Frontal cortex (tissue), 4 donors: Measurements from ENCODE around the gene GIN1. TPM values are rescaled to one million over a fixed set of nuclear protein-coding genes. Genes with fewer than 3 reads are reported as not detected.
"Not testable (repeated sequence)": the region's sequence is repeated elsewhere in the genome, so short reads cannot be mapped to it uniquely, and the experiment has no call there.

Experiments used
- DNase-seq, 2 donors: peaks; one replicate each; pipeline ENCODE4 v3.0.0; 2012; ENCODE audit warnings: low spot score in 2 of 2
- FAIRE-seq: peaks from 2 replicates; lab custom pipeline; 2012; peaks lifted over from hg19 to GRCh38; lab: Jason Lieb, UNC
- total RNA-seq: library from RNA; depleted of rRNA; stranded (reverse); fragments of >200 nt; gene quantifications from one replicate; pipeline ENCODE4 v1.2.3, GENCODE V29; 2014
- donor health status: control.
- donor health status: control.
- donor health status: control.

The GIN1 gene
- total RNA-seq, 1 donor from 2014 or later, result 16.3 TPM

DNA sequence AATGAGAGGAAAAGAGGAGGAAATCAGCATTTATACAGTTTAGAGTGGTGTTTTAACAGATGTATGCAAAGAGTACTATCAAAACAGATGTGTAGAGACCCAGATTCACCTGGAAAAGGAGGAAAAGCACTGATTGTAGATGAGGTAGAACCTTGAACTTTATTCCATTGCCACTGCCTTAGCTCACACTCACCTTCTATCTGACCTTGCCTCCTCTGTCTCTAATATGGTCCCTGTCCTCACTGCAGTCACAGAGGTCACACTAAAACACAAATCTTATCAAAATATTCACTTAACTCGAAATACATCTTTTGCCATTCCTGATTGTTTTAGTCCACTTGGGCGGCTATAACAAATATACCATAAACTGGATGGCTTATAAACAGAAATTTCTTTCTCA, 7.0 kb downstream of the GIN1 start:
- DNase-seq, result no peak

DNA sequence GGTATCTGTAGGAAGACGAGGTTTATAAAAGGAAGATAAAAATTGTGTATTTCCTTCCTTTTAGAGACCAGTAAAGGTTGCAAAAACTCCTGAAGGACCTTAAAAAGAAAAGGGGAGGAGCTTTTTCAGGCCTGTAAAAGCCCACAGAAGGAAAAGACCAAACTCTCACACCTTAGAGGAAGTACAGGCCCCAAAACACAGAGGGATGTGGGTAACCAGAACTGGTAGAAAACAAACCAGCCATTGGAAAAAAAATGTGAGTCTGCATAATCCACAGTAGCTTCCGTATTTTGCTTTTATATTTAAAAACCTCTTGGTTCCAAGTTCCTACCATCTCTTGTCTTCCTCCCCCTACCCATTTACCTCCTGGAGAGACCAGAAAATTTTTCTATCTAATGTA, 8.5 kb downstream of the GIN1 start:
- DNase-seq, result no peak
- FAIRE-seq, result no peak

More for the DNA sequence above, 7.0 kb downstream of the GIN1 start:
- FAIRE-seq, result no peak

DNA sequence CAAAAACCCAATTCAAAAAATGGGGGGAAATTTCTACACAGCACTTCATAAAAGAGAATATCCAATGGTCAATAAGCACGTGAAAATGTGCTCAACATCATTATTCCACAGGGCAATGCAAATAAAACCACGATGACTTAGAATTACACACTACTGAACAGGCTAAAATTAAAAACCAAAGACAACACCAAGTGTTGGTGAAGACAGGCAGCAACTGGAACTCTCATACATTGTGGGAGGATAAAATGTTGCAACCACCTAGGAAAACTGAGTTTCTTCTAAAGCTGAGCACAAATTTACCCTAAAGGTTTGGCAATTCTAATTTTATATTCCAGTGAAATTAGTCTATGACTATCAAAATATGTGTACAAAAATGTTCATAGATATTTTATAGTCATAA, 9.5 kb downstream of the GIN1 start:
- no peak for DNase-seq
- no peak for FAIRE-seq

DNA sequence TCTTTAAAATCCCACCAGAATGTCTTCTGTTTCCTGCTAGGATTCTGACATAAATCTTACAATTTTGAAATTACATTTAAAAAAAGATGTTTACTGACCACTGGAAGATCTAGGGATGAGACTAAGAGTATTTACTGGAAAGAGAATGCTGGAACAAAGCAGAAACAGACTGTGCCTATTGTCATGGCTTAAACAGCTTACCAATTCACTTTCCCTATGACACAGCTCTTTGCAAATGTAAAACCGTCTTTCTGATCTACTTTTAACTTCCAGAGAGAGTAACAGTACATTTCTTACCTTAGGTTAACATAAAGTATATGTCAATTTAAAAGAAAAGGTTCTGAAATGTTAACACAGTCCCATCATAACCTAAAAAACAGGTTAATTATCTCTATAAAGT, 10.7 kb downstream of the GIN1 start:
- DNase-seq (no peak), FAIRE-seq (no peak)

DNA sequence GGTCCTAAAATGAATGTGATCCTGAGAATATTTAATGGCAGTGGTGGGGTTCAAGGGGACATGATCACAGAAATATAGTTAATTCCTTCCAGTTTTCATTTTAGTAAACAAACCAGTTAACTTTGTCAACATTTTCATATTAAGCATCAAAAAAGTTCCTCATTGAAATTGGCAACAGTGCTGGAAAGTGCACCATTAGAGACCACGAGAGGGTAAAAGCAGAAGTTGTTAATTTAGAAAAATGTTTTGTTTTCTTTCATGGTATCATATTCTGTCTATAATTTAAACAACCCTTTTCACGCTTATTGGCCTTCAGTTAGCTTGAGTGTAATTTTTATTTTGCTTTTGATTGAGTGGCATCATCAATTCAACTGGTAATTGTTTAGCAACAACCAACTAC, 11.9 kb downstream of the GIN1 start:
- DNase-seq (no peak), FAIRE-seq (no peak)

DNA sequence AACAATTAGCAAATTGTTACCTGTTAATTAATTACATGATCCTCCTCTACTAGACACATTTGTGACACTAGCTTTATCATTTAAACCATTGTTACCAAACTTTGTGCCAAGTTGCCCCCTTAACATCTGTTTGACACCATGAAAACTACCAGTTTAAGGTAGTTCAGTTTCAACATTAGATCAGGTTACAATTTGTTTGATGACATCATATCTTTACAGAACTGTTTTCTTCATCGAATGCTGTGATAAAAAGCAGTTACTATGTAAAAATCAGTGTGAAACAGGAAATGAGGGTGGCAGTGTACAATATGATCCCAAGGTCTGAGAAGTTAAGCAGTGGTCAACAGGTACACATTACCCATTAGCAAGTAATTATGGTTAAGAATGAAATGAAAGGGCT, 17.7 kb downstream of the GIN1 start:
- FAIRE-seq, result no peak
- no peak for DNase-seq

DNA sequence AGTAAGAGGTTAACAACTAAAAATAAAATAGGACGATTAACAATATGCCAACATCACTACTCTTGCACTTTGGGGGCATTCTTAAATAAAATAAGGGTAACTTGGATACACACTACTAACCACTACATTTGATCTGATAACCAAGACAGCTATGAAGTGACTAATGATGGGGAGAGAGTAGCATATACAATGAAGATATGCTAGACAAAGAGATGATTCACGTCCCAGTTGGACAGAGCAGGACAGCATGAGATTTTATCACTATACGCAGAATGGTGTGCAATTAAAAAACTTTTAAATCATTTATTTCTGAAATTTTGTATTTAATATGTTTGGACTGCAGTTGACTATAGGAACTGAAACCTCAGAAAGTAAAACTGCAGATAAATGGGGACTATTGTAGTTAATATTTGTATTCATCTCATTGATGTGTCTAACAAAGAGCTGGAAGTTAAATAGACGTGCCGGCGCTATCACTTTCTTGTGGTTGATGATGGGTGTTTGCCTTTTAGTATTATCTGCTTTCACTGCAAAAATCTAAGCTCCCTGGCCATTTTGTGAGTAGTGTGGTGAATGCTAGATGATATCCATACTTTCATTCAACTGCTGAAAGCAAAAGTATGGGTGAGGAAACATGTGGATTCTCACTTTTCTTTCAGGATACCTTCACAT, 18.7 kb downstream of the GIN1 start:
- FAIRE-seq, result no peak
- DNase-seq, result no peak

DNA sequence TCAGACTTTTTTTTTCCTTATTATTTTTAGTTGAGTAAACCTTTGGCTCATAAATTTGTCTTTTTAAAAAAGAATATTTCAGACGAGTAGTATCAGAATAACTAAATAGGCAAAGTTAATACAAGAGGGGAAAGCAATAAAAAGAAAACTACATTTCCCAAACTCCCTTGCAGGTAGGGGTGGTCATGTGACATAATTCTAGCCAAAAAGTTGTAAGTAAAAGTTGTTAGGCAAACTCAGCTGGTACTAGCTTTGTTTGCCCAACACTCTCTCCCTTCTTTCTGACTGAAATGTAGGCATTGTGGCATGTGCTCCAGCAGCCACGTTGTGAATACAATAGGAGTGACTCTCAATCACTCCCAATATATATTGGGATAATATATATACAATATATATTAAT, 20.9 kb downstream of the GIN1 start:
- no peak for FAIRE-seq
- no peak for DNase-seq

DNA sequence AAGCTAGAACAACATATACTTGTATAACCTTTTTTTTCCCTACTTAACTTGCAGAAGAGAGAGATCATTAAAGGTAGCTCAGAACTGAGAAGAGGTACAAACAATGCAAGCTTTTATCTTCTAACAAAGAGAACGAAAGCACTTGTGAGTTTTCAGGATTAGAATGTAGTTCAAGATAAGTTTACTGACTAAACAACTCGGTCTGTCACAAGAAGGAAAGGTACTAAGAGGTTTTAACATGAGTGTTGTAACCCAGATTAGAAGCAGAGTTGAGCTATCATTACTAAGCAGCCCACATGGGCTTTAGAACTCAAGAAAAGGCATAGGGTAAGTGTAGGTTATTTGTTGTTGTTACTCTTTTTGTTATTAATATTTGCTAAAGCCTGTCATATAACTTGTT, 25.2 kb downstream of the GIN1 start:
- FAIRE-seq (no peak), DNase-seq (no peak)

DNA sequence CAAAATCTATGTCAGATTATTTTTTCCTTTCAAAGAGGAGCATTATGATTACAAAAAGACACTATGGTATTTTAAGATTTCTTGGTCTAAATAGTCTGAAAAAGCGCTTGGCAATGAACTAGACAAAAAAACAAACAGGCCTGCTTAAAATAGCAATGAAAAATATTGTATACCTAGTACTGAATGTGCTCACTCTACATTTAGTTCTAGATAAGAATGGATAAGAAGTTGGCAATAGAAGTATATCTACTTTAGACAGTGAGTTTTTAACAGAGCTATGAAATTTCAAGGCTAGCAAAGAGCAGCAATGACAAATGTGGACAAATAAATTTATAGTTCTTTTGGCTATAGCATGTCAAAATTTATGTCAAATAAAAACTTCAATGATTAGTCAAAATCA, 26.2 kb downstream of the GIN1 start:
- FAIRE-seq, result no peak

DNA sequence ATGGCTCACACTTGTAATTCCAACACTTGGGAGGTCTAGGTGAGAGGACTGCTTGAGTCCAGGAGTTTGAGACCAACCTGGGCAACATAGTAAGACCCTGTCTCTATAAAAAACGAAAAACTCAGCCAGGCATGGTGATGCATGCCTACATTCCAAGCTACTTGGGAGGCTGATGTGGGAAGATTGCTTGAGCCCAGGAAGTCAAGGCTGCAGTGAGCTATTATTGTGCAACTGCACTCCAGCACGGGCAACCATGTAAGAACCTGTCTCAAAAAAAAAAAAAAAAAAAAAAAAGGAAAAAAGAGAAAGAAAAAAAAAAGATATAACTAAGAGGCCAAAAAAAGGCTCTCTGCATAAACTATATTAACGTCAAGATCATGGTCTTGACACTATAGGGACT, 27.3 kb downstream of the GIN1 start:
- FAIRE-seq, result no peak
- no peak for DNase-seq

More for the DNA sequence above, 26.2 kb downstream of the GIN1 start:
- DNase-seq, result no peak

DNA sequence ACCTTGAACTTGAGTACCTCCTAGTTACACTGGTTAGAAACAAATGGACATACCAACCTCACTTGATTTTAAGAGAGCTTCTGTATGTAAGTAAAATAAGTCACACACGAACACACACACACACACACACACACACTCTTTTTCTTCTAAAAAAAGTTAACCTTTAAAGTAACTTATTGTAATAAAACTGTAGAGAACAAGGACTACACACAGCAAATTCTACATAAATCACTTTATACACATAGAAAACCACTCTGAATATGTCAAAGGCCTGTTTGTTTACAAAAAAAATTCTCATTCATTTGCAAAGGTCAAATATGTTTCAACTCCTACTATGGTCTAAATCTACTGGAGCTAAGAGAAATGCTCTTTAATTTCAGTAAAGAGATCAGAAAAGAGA, 29.1 kb downstream of the GIN1 start:
- no peak for DNase-seq
- no peak for FAIRE-seq

DNA sequence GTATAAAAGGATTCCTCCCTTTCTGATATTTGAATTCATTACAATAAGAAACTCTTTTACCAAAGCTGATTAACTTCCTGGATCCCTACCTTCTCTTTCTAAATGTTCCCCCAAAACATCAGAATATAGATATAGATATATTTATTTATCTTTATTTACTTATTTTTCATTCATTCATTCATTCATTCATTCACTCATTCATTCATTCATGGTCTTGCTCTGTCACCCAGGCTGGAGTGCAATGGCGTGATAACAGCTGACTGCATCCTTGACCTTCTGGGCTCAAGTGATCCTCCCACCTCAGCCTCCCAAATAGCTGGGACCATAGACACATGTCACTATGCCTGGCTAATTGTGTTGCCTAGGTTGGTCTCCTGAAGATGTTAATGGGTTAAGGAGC, 30.7 kb downstream of the GIN1 start:
- no peak for FAIRE-seq
- DNase-seq, result no peak

DNA sequence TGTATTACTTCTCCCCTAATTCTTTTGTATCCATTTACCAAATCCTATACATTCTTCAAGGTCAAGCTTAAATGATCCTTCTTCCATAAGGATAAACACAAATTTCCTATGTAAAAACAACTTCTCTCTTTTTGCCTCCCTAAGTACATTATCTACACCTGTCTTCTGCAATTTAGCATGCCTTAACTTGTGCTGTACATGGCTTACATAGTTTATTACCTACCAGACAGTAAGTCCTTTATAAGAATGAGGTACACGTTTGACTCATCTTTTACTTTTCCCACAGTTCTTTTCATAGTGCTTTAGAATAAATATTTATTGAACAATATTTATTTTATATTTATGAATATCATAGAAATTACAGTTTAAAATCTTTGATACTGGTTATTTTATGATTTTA, 33.4 kb downstream of the GIN1 start:
- FAIRE-seq (no peak), DNase-seq (no peak)

DNA sequence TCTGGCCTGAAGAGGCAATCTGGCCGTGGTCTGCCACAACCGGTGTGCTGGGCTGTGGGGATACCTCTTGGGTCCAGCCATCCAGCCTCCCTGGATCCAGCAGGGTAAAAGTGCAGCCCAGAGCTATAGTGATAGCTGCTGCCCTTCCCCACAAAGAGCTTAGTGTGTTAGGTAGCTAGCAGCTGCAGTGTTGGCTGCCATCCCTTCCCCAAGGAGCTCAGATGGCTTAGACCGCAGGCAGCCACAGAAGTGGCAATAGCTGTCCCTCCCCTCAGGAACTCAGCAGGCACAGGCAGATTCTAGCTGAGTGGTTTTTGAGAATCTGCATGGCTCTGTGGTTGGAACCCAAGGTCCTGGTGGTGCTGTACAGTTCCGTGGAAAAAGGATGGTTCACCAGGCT, 40.1 kb downstream of the GIN1 start:
- FAIRE-seq, result no peak

DNA sequence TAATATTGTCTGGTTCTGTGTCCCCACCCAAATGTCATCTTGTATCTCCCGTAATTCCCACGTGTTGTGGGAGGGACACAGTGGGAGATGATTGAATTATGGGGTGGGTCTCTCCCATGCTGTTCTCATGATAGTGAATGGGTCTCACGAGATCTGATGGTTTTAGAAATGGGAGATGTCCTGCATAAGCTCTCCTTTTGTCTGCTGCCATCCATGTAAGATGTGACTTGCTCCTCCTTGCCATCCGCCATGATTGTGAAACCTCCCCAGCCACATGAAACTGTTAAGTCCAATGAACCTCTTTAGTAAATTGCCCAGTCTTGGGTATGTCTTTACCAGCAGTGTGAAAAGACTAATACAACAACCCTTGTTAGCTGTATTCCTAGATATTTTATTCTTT, 44.5 kb downstream of the GIN1 start:
- FAIRE-seq (no peak), DNase-seq (no peak)

More for the DNA sequence above, 40.1 kb downstream of the GIN1 start:
- no peak for DNase-seq

DNA sequence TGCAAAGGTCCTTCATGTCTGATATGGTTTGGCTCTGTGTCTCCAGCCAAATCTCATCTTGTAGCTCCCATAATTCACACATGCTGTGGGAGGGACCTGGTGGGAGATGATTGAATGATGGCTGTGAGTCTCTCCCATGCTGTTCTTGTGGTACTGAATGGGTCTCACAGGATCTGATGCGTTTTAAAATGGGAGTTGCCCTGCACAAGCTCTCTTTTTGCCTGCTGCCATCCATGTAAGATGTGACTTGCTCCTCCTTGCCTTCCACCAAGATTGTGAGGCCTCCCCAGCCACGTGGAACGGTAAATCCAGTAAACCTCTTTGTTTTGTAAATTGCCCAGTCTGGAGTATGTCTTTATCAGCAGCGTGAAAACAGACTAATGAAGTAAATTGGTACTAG, 46.4 kb downstream of the GIN1 start:
- not testable (repeated sequence) for DNase-seq, FAIRE-seq

DNA sequence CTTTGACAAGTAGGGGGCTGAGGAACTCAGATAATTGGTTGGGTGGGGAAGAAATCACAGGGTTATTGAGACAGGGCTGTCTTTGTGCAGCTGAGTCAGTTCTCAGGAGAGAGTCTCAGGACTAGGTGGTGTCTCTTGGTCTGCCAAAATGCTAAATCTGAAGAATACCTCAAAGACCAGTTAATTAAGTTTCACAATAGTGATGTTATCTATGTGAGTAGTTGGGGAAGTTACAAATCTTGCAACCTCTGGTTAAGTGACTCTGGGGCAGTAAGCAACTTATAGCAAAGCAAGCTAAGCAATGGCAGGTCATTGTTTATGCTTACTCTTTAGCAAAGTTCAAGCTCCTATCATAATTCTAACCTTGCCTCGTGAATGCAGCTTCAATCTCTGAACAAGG, 53.6 kb downstream of the GIN1 start:
- DNase-seq (no peak), FAIRE-seq (no peak)

DNA sequence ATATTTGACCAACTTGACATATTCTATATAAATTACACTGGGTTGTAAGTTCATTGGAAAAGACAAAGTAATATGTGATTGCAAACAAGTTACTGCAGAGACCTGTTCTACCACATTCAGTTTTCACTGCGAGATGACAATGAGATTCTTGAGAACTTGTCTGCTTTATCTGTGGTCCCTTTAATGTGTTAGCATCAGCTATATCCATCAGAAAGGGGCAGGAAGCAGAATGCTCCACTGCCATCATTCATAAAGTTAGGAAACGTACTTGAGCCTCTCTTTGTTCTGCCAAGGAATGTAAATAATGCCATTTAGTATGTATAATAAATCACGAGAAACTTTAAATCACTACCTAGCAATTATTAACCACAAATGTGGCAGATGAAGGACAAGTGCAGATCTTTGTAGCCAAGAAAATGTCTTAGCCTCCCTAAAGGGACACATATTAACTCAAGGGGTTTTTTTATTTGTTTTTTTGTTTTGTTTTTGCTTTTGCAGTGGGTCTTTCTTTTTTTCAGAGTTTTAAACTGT, 59.4 kb downstream of the GIN1 start:
- DNase-seq (no peak), FAIRE-seq (no peak)

DNA sequence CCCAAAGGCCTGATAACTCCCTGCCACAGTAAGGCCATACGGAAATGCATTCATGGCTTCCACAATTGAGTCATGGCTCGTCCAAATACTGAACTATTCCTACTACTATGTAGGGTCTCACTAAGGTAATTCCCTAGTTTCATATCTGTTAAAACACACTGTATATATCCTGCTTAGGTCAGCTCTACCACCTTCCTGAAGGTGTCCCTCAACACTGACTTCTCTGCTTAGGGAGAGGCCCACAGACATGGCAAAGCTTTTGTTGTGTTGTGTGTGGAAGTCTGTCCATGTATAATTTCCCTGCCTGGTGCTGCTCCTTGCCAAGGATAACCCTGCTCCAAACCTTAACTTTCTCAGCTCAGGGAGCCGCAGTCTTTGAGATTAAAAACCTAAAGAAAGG, 60.4 kb downstream of the GIN1 start:
- DNase-seq (no peak), FAIRE-seq (no peak)

DNA sequence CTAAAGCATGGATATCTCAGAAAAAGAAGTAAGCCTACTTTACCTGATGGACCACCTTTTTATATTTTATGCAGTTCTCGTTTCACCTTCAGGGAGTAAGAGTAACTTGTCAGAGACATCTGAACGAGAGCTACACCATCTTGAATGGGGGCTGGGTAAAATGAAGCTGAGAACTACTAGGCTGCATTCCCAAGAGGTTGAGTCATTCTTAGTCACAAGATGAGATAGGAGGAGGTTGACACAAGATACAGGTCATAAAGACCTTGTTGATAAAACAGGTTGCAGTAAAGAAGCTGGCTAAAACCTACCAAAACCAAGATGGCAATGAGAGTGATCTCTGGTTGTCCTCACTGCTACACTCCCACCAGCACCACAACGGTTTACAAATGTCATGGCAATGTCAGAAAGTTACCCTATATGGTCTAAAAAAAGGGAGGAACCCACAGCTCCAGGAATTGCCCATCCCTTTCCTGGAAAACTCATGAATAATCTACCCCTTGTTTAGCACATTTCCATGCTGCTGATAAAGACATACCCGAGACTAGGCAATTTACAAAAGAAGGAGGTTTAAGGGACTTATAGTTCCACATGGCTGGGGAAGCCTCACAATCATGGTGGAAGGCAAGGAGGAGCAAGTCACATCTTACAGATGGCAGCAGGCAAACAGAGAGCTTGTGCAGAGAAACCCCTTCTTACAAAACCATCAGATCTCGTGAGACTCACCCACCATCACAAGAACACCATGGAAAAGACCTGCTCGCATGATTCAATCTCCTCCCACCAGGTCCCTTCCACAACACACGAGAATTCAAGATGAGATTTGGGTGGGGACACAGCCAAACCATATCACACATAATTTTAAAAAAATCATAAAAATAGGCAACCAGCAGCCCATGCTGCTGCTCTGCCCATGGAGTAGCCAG, 62.5 kb downstream of the GIN1 start:
- DNase-seq (no peak), FAIRE-seq (no peak)
